Parathyroid adenoma (tissue), 2 donors: ENCODE results near the gene ADAMTS1.

Experiments used
- H2AFZ ChIP-seq: fragments of 300-600 bp; sonication (generic); one replicate; pipeline ENCODE4 v1.7.0; 2017; ENCODE audit warnings: antibody characterized with exemption, mild to moderate bottlenecking
- H3K27ac ChIP-seq: fragments of 300-600 bp; sonication (generic); one replicate; pipeline ENCODE4 v1.7.0; 2017
- H3K27me3 ChIP-seq: fragments of 300-600 bp; sonication (generic); one replicate; pipeline ENCODE4 v1.7.0; 2017; ENCODE audit warnings: low read length; ENCODE audit not compliant: control insufficient read depth, insufficient read depth
- H3K36me3 ChIP-seq: fragments of 300-600 bp; sonication (generic); one replicate; pipeline ENCODE4 v1.7.0; 2017; ENCODE audit warnings: low read length; ENCODE audit not compliant: control insufficient read depth, insufficient read depth
- H3K4me1 ChIP-seq: fragments of 300-600 bp; sonication (generic); one replicate; pipeline ENCODE4 v1.7.0; 2017; ENCODE audit warnings: control low read depth
- H3K4me2 ChIP-seq: fragments of 300-600 bp; sonication (generic); one replicate; pipeline ENCODE4 v1.7.0; 2017; ENCODE audit warnings: low read length
- H3K4me3 ChIP-seq: fragments of 300-600 bp; sonication (generic); one replicate; pipeline ENCODE4 v1.7.0; 2017; ENCODE audit warnings: low read depth, low read length
- H3K79me2 ChIP-seq: fragments of 300-600 bp; sonication (generic); one replicate; pipeline ENCODE4 v1.7.0; 2017; ENCODE audit warnings: control low read depth
- H3K9ac ChIP-seq: fragments of 300-600 bp; sonication (generic); one replicate; pipeline ENCODE4 v1.7.0; 2017; ENCODE audit warnings: mild to moderate bottlenecking
- H3K9me3 ChIP-seq: fragments of 300-600 bp; sonication (generic); one replicate; pipeline ENCODE4 v1.7.0; 2017; ENCODE audit warnings: low read length; ENCODE audit not compliant: control insufficient read depth
- CTCF ChIP-seq: fragments of 300-600 bp; sonication (generic); IDR thresholded peaks from one replicate; pipeline ENCODE4 v1.7.0; 2017; ENCODE audit warnings: antibody characterized with exemption, mild to moderate bottlenecking
- donor health status: primary hyperparathyroidism.

The ADAMTS1 gene

DNA sequence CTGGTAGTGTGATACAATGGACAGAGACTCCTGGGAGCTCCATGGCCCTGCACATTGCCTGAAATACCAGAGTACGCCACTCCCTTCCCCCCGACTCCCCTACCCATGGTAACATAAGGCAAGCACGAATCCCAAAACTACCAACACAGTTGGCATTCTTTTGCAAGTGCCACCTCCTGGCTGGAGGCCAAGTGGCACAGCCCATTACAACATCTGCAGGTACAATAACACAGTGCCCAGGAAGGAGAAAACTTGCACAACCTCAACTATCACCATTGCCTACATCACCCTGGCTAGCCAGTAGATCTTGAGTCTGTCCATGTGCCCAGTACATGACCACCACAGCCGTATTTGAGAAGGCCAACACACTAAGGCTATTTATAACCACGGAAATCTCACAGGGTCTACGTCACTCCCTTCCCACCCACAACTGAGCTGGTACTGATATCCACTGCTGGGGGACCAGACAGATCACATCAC is 11.7 kb downstream of the ADAMTS1 start:
- Histone ChIP-seq H3K9me3 (no peaks in the 10 kb centered on the region), H3K4me2 (no peak overlapping the region), H3K27ac (no peak overlapping the region), H2AFZ (no peak overlapping the region), H3K79me2 (no peaks in the 10 kb centered on the region), H3K27me3 (no peaks in the 10 kb centered on the region), H3K9ac (no peak overlapping the region), H3K4me1 (no peaks in the 10 kb centered on the region), H3K4me3 (no peak overlapping the region), H3K36me3 (no peaks in the 10 kb centered on the region)
- TF ChIP-seq CTCF, result no peak

- H3K9me3 ChIP-seq, result no peaks in the 10 kb centered on the region
- no peak overlapping the region for H2AFZ ChIP-seq
- H3K4me1 ChIP-seq, result no peaks in the 10 kb centered on the region
- H3K27me3 ChIP-seq, result no peaks in the 10 kb centered on the region
- no peaks in the 10 kb centered on the region for H3K79me2 ChIP-seq
- TF ChIP-seq CTCF, result no peak
- H3K27ac ChIP-seq, result no peak overlapping the region
- no peak overlapping the region for H3K9ac ChIP-seq
- H3K4me2 ChIP-seq, result no peak overlapping the region
- H3K4me3 ChIP-seq, result no peak overlapping the region
- no peaks in the 10 kb centered on the region for H3K36me3 ChIP-seq
These were observed 12.2 kb downstream of the ADAMTS1 start for GRCh38 chr21:26833011-26833410.

DNA sequence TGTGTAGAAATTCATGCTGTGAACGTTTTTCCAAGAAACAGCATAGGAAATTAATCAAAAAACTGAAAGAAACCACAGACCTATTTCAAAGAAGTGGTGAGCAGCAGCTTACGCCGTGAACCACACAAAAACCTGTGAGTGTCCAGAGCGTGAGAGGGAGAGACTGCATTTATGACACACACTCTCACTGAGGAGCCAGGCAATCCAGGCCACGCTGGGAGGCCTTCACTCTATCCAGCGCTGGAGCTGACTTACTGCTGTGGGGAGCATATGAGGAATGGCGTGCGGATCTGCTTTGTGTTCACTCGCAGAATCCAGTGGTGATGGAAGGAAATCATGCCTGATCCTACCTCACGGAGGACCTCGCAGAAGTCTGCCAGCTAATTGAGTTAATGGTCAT is 12.7 kb downstream of the ADAMTS1 start:
- Histone ChIP-seq H3K4me2 (no peak overlapping the region), H3K27ac (no peak overlapping the region), H3K4me1 (no peaks in the 10 kb centered on the region), H3K9me3 (no peaks in the 10 kb centered on the region), H3K4me3 (no peak overlapping the region), H3K79me2 (no peaks in the 10 kb centered on the region), H3K36me3 (no peaks in the 10 kb centered on the region), H2AFZ (no peak overlapping the region), H3K27me3 (no peaks in the 10 kb centered on the region), H3K9ac (no peak overlapping the region)
- no peak for TF ChIP-seq CTCF

GRCh38 chr21:26826801-26827200 is 18.4 kb downstream of the ADAMTS1 start:
- no peaks in the 10 kb centered on the region for H3K4me1 ChIP-seq
- H2AFZ ChIP-seq, result no peak overlapping the region

More at GRCh38 chr21:26826801-26827200, 18.4 kb downstream of the ADAMTS1 start:
- Histone ChIP-seq H3K36me3 (no peaks in the 10 kb centered on the region), H3K4me3 (no peak overlapping the region), H3K27ac (no peak overlapping the region), H3K27me3 (no peaks in the 10 kb centered on the region), H3K9ac (no peak overlapping the region), H3K79me2 (no peaks in the 10 kb centered on the region), H3K4me2 (no peak overlapping the region), H3K9me3 (no peaks in the 10 kb centered on the region)
- no peak for TF ChIP-seq CTCF
